ENCODE results near the gene GTF2IRD1.
"Not testable (repeated sequence)": the region's sequence is repeated elsewhere in the genome, so short reads cannot be mapped to it uniquely, and the experiment has no call there.

The GTF2IRD1 gene

GRCh38 chr7:74485611-74486010 is 31.9 kb downstream of the GTF2IRD1 start:
- Histone ChIP-seq H3K4me3 (ENCODE audit: low read length) (no peak overlapping the region), H3K36me3 (ENCODE audit: control insufficient read depth, insufficient read depth, low read length) (no peaks in the 10 kb centered on the region), H3K9ac (ENCODE audit: low read length) (no peak overlapping the region), H3K9me3 (ENCODE audit: control insufficient read depth, low read length) (no peaks in the 10 kb centered on the region), H3K27me3 (ENCODE audit: control insufficient read depth, insufficient read depth, low read length) (no peaks in the 10 kb centered on the region), H3K4me1 (ENCODE audit: control insufficient read depth, insufficient read depth, low read length) (peaks cover 17% of the 10 kb centered on the region)

DNA sequence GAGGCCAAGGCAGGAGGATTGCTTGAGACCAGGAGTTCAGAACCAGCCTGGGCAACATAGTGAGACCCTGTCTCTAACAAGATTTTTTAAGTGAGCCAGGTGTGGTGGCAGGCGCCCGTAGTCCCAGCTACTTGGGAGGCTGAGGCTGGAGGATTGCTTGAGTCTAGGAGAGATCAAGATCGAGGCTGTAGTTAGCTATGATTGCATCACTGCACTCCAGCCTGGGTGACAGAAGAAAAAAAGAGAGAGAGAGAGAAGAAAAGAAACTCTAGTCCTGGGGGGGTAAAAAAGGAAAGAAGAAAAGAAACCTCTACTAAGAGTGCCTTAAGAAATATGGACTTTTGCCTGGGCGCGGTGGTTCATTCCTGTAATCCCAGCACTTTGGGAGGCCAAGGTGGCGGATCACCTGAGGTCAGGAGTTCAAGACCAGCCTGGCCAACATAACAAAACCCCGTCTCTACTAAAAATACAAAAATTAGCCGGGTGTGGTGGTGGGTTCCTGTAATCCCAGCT is 34.9 kb downstream of the GTF2IRD1 start:
- H3K9ac ChIP-seq (ENCODE audit: low read length) = not testable (repeated sequence)

DNA sequence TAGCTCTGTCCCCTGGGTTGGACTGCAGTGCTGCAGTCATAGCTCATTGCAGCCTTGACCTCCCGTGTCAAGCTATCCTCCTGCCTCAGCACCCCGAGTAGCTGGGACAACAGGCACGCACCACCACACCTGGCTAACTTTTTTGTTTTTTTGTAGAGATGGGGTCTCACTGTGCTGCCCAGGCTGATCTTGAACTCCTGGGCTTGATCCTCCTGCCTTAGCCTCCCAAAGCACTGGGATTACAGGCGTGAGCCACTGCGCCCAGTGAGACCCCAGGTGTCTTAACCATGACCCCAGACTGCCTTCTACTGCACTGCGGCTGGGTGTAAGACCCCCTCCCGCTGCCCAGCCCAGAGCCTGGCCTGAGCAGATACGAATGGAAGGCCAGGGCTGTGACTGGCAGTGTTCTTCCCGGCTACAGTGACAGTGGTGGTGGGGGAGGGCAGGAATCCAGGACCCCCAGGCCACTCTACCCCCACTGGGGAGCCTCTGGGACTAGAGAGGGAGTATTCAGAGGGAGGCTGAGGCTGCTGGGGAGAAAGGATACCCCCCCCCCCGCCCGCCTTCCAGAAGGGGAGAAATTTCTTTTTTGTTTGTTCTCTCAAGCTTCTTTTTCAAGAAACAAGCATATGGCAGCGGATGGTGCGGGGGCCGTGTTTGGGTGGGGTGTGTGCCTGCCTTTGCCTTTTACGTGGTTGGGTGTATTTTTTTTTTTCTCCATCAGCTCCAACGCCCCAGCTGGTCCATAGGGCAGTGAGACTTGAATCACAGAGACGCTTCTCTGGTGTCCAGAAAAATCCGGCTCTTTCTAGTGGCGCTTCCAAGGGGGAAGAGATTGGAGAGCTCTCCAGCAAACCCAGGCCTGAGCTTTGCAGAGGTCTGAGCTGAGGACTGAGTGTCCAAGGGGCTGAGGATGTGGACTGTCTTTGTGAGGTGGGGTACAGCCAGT is 36.6 kb downstream of the GTF2IRD1 start:
- Histone ChIP-seq H3K9ac (ENCODE audit: low read length) (no peak overlapping the region), H3K36me3 (ENCODE audit: control insufficient read depth, insufficient read depth, low read length) (no peaks in the 10 kb centered on the region), H3K9me3 (ENCODE audit: control insufficient read depth, low read length) (no peaks in the 10 kb centered on the region), H3K27me3 (ENCODE audit: control insufficient read depth, insufficient read depth, low read length) (no peaks in the 10 kb centered on the region), H3K4me1 (ENCODE audit: control insufficient read depth, insufficient read depth, low read length) (no peaks in the 10 kb centered on the region), H3K4me3 (ENCODE audit: low read length) (no peak overlapping the region)

More for the DNA sequence above, 34.9 kb downstream of the GTF2IRD1 start:
- H3K36me3 ChIP-seq (ENCODE audit: control insufficient read depth, insufficient read depth, low read length); H3K27me3 ChIP-seq (ENCODE audit: control insufficient read depth, insufficient read depth, low read length); H3K4me3 ChIP-seq (ENCODE audit: low read length); H3K9me3 ChIP-seq (ENCODE audit: control insufficient read depth, low read length); H3K4me1 ChIP-seq (ENCODE audit: control insufficient read depth, insufficient read depth, low read length): not testable (repeated sequence)

DNA sequence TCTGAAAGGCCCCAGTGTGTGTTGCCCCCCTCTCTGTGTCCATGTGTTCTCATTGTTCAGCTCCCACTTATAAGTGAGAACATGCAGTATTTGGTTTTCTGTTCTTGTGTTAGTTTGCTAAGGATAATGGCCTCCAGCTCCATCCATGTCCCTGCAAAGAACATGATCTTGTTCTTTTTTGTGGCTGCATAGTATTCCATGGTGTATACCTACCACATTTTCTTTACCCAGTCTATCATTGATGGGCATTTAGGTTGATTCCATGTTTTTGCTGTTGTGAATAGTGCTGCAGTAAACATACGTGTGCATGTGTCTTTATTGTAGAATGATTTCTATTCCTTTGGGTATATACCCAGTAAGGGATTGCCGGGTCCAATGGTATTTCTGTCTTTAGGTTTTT is 37.8 kb downstream of the GTF2IRD1 start:
- not testable (repeated sequence) for H3K36me3 ChIP-seq (ENCODE audit: control insufficient read depth, insufficient read depth, low read length); H3K4me3 ChIP-seq (ENCODE audit: low read length)

GRCh38 chr7:74493295-74493694 is 39.6 kb downstream of the GTF2IRD1 start:
- no peaks in the 10 kb centered on the region for H3K9me3 ChIP-seq (ENCODE audit: control insufficient read depth, low read length)
- no peak overlapping the region for H3K9ac ChIP-seq (ENCODE audit: low read length)
- H3K27me3 ChIP-seq (ENCODE audit: control insufficient read depth, insufficient read depth, low read length) = no peaks in the 10 kb centered on the region
- H3K4me3 ChIP-seq (ENCODE audit: low read length) = no peak overlapping the region
- no peaks in the 10 kb centered on the region for H3K4me1 ChIP-seq (ENCODE audit: control insufficient read depth, insufficient read depth, low read length)
- H3K36me3 ChIP-seq (ENCODE audit: control insufficient read depth, insufficient read depth, low read length) = no peaks in the 10 kb centered on the region

More for the DNA sequence above, 37.8 kb downstream of the GTF2IRD1 start:
- not testable (repeated sequence) for H3K27me3 ChIP-seq (ENCODE audit: control insufficient read depth, insufficient read depth, low read length); H3K4me1 ChIP-seq (ENCODE audit: control insufficient read depth, insufficient read depth, low read length); H3K9me3 ChIP-seq (ENCODE audit: control insufficient read depth, low read length); H3K9ac ChIP-seq (ENCODE audit: low read length)

DNA sequence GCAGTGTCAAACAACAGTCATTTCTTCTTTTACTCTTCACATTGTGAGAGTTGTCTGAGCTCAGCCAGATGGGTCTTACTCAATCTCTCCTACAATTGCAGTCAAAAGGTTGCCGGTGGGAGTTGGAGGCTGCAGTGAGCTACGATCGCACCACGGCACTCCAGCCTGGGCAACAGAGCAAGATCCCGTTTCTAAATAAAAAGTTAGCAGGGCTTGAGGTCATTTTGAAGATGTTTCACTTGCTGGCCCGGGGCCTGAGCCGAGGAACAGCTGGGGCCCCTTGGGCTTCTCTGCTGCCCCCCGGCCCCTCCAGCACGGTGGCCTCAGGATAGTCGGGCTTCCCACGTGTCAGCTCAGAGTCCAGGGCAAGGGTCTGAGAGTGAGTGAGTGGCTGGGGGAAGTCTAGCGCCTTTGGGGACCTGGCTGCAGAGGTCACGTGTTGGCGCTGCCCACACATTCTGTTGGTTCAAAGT is 40.4 kb downstream of the GTF2IRD1 start:
- Histone ChIP-seq H3K4me1 (ENCODE audit: control insufficient read depth, insufficient read depth, low read length) (no peaks in the 10 kb centered on the region), H3K4me3 (ENCODE audit: low read length) (no peak overlapping the region)

DNA sequence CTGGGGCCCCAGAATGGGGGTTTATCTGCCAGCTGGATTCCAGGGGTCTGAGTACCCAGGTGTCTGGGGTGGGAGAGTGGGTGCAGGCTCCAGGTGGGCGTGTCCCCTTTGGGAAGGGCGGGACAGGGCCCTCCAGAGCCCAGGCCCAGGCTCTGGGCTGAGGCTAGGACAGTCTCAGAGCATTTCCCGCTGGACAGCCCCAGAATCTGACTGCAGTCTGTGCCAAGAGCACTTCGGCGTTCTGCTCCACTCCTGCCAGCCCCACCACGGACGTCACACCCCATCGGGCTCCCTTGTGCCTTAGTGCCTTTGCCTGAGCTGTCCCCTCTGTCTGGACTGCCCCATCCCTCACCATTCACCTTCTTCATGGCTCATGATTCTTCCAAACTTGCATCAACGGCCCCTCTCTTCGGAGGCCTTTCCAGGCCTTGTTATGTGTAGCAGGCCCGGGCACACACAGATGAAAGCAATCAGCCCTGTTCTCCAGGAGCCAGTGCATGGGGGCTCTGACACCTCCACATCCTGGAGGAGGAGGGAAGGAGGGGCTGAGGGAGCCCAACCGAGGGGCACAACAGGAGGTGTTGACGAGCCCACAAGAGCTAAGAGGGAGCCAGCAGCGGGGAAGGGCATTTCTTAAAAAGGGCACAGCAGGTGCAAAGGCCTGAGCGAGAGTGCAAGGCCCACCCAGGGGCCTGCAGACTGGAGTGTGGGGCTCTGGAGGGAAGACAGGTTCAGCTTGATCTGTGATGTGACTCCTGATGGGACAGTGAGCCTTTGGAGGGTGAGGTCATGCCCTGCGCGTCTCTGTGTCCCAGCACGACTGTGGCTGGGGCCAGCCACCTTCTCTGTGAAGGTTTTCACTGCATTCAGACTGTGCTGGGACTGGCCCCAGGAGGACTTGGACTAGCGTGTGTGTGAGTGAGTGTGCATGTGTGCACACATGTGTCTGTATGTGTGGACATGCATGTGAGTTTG is 41.7 kb downstream of the GTF2IRD1 start:
- no peaks in the 10 kb centered on the region for H3K4me1 ChIP-seq (ENCODE audit: control insufficient read depth, insufficient read depth, low read length)
- no peaks in the 10 kb centered on the region for H3K36me3 ChIP-seq (ENCODE audit: control insufficient read depth, insufficient read depth, low read length)
- H3K9ac ChIP-seq (ENCODE audit: low read length) = no peak overlapping the region
- no peaks in the 10 kb centered on the region for H3K9me3 ChIP-seq (ENCODE audit: control insufficient read depth, low read length)
- no peaks in the 10 kb centered on the region for H3K27me3 ChIP-seq (ENCODE audit: control insufficient read depth, insufficient read depth, low read length)
- H3K4me3 ChIP-seq (ENCODE audit: low read length) = no peak overlapping the region

More for the DNA sequence above, 40.4 kb downstream of the GTF2IRD1 start:
- Histone ChIP-seq H3K27me3 (ENCODE audit: control insufficient read depth, insufficient read depth, low read length) (no peaks in the 10 kb centered on the region), H3K36me3 (ENCODE audit: control insufficient read depth, insufficient read depth, low read length) (no peaks in the 10 kb centered on the region), H3K9me3 (ENCODE audit: control insufficient read depth, low read length) (no peaks in the 10 kb centered on the region), H3K9ac (ENCODE audit: low read length) (no peak overlapping the region)

DNA sequence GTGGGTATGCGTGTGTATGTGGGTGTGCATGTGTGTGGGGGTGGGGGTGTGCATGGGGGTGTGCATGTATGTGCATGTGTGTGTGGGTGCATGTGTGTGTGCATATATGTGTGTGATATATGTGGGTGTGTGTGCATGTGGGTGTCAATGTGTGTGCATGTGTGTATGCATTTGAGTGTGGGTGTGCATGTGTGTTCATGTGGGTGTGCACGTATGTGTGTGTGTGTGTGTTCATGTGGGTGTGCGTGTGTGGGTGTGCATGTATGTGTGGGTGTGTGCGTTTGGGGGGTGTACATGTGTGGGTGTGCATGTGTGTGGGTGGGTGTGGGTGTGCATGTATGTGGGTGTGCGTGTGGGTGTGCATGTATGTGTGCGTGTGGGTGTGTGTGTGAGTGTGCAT is 42.6 kb downstream of the GTF2IRD1 start:
- Histone ChIP-seq H3K9ac (ENCODE audit: low read length) (no peak overlapping the region), H3K36me3 (ENCODE audit: control insufficient read depth, insufficient read depth, low read length) (no peaks in the 10 kb centered on the region), H3K4me3 (ENCODE audit: low read length) (no peak overlapping the region), H3K9me3 (ENCODE audit: control insufficient read depth, low read length) (no peaks in the 10 kb centered on the region), H3K4me1 (ENCODE audit: control insufficient read depth, insufficient read depth, low read length) (peaks cover 4% of the 10 kb centered on the region), H3K27me3 (ENCODE audit: control insufficient read depth, insufficient read depth, low read length) (no peaks in the 10 kb centered on the region)

- not testable (repeated sequence) for H3K27me3 ChIP-seq (ENCODE audit: control insufficient read depth, insufficient read depth, low read length); H3K9ac ChIP-seq (ENCODE audit: low read length); H3K4me1 ChIP-seq (ENCODE audit: control insufficient read depth, insufficient read depth, low read length); H3K4me3 ChIP-seq (ENCODE audit: low read length); H3K9me3 ChIP-seq (ENCODE audit: control insufficient read depth, low read length); H3K36me3 ChIP-seq (ENCODE audit: control insufficient read depth, insufficient read depth, low read length)
Measured at GRCh38 chr7:74496773-74497172, 43.1 kb downstream of the GTF2IRD1 start.

GRCh38 chr7:74498354-74498753 is 44.6 kb downstream of the GTF2IRD1 start:
- no peak overlapping the region for H3K4me3 ChIP-seq (ENCODE audit: low read length)
- peaks cover 5% of the 10 kb centered on the region for H3K4me1 ChIP-seq (ENCODE audit: control insufficient read depth, insufficient read depth, low read length)
- H3K36me3 ChIP-seq (ENCODE audit: control insufficient read depth, insufficient read depth, low read length) = no peaks in the 10 kb centered on the region

DNA sequence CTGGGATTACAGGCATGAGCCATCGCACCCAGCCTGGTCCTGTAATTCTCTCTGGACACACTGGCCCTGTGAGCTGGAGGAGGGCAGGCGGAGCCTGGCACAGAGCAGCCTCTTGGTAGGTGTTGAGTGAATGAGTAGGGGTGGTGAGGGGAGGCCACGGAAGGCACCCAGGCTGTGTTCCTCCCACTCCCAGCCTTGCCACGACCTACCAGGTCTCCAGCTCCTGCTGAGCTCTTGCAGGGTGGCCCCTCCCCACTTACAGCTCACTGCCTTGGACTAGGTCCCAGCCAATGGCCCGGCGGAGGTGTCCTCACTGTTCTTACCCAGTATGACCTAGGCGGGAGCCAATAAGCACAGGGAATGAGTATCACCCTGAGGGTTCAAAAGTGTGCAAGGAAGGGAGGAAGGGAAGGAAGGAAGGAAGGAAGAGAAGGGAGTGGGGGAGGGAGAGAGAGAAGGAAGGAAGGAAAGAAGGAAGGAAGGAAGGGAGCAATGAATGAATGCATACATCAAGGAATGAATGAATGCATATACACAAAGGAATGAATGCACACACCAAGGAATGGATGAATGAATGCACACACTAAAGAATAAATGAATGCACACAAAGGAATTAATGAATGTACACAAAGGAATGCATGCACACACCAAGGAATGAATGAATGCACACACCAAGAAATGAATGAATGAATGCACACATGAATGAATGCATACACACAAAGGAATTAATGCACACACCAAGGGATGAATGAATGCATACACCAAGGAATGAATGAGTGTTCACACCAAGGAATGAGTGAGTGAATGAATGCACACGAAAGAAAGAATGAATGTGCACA is 45.5 kb downstream of the GTF2IRD1 start:
- H3K4me3 ChIP-seq (ENCODE audit: low read length) = no peak overlapping the region
- no peaks in the 10 kb centered on the region for H3K36me3 ChIP-seq (ENCODE audit: control insufficient read depth, insufficient read depth, low read length)
- H3K4me1 ChIP-seq (ENCODE audit: control insufficient read depth, insufficient read depth, low read length) = peaks cover 5% of the 10 kb centered on the region
- no peaks in the 10 kb centered on the region for H3K27me3 ChIP-seq (ENCODE audit: control insufficient read depth, insufficient read depth, low read length)
- no peak overlapping the region for H3K9ac ChIP-seq (ENCODE audit: low read length)
- no peaks in the 10 kb centered on the region for H3K9me3 ChIP-seq (ENCODE audit: control insufficient read depth, low read length)

More at GRCh38 chr7:74498354-74498753, 44.6 kb downstream of the GTF2IRD1 start:
- H3K9me3 ChIP-seq (ENCODE audit: control insufficient read depth, low read length) = no peaks in the 10 kb centered on the region
- H3K27me3 ChIP-seq (ENCODE audit: control insufficient read depth, insufficient read depth, low read length) = no peaks in the 10 kb centered on the region
- H3K9ac ChIP-seq (ENCODE audit: low read length) = no peak overlapping the region

All from mucosa of stomach (tissue), 1 donor.